HEK293 (cell line): ENCODE measurements around the gene OCLN.

ENCODE experiments used
- CTCF ChIA-PET: fragments of 350-600 bp; formaldehyde crosslinking; extraction: SDS; loops from one replicate; lab custom pipeline; 2021; ENCODE audit warnings: antibody characterized with exemption; lab: Yijun Ruan, JAX
- POLR2A ChIA-PET: fragments of 300-600 bp; formaldehyde crosslinking; extraction: SDS; loops from one replicate; lab custom pipeline; 2020; ENCODE audit warnings: antibody characterized with exemption, inconsistent platforms; lab: Yijun Ruan, JAX
- H3K27ac ChIP-seq: fragments of 200-500 bp; sonication (Bioruptor generic); 2 replicates; pipeline ENCODE4 v1.5.1; 2014; ENCODE audit warnings: low read depth, low read length, control low read depth, inconsistent platforms; ENCODE audit errors: extremely low read depth
- H3K36me3 ChIP-seq, 2 experiments: fragments of 200-500 bp in 1 of 2; sonication (Bioruptor generic) in 1 of 2; 1 replicate in 1 of 2; 2 replicates in 1 of 2; pipeline ENCODE4 v1.5.1; 2014 to 2017; ENCODE audit warnings: inconsistent platforms in 2 of 2, low read length in 2 of 2; ENCODE audit not compliant: control insufficient read depth in 2 of 2, insufficient read depth in 1 of 2
- H3K4me1 ChIP-seq: fragments of 200-500 bp; sonication (Bioruptor generic); 2 replicates; pipeline ENCODE4 v1.5.1; 2014; ENCODE audit warnings: mild to moderate bottlenecking, low read length, inconsistent platforms; ENCODE audit not compliant: control insufficient read depth, insufficient read depth
- H3K4me3 ChIP-seq: 2 replicates; pipeline ENCODE4 v1.5.1; 2011; ENCODE audit warnings: low read depth, mild to moderate bottlenecking, control low read depth, low read length, moderate library complexity
- H3K9me3 ChIP-seq: fragments of 200-500 bp; sonication (Bioruptor generic); 2 replicates; pipeline ENCODE4 v1.5.1; 2014; ENCODE audit warnings: low read depth, low read length, inconsistent platforms; ENCODE audit not compliant: control insufficient read depth, insufficient read depth
- FEZF1 ChIP-seq: fragments of 450-650 bp; formaldehyde crosslinking; IDR thresholded peaks from 2 replicates; pipeline ENCODE4 v1.5.1; 2016; ENCODE audit warnings: missing biosample characterization, missing genetic modification characterization
- GLIS1 ChIP-seq: fragments of 450-650 bp; formaldehyde crosslinking; IDR thresholded peaks from 2 replicates; pipeline ENCODE4 v1.5.1; 2016; ENCODE audit warnings: missing biosample characterization, missing genetic modification characterization
- IKZF3 ChIP-seq: fragments of 450-650 bp; IDR thresholded peaks from 2 replicates; pipeline ENCODE4 v1.5.0; 2018; ENCODE audit warnings: missing biosample characterization, mild to moderate bottlenecking, missing genetic modification characterization, moderate library complexity
- KLF10 ChIP-seq: fragments of 450-650 bp; IDR thresholded peaks from 2 replicates; pipeline ENCODE4 v1.5.1; 2018; ENCODE audit warnings: missing biosample characterization, mild to moderate bottlenecking, missing genetic modification characterization
- KLF16 ChIP-seq: fragments of 450-650 bp; formaldehyde crosslinking; IDR thresholded peaks from 2 replicates; pipeline ENCODE4 v1.5.1; 2017; ENCODE audit warnings: missing biosample characterization, missing genetic modification characterization
- SCRT1 ChIP-seq: fragments of 450-650 bp; formaldehyde crosslinking; IDR thresholded peaks from 2 replicates; pipeline ENCODE4 v1.5.1; 2016; ENCODE audit warnings: missing biosample characterization, missing genetic modification characterization, borderline replicate concordance
- SCRT2 ChIP-seq: fragments of 450-650 bp; formaldehyde crosslinking; IDR thresholded peaks from 2 replicates; pipeline ENCODE4 v1.5.1; 2016; ENCODE audit warnings: missing biosample characterization, missing genetic modification characterization
- WT1 ChIP-seq: fragments of 450-650 bp; formaldehyde crosslinking; IDR thresholded peaks from 2 replicates; pipeline ENCODE4 v1.5.1; 2016; ENCODE audit warnings: missing biosample characterization, missing genetic modification characterization
- ZFP41 ChIP-seq: fragments of 450-650 bp; formaldehyde crosslinking; IDR thresholded peaks from 2 replicates; pipeline ENCODE4 v1.5.1; 2016; ENCODE audit warnings: missing biosample characterization, missing genetic modification characterization, borderline replicate concordance
- ZNF157 ChIP-seq: fragments of 450-650 bp; formaldehyde crosslinking; IDR thresholded peaks from 2 replicates; pipeline ENCODE4 v1.5.1; 2016; ENCODE audit warnings: missing biosample characterization, missing genetic modification characterization
- ZNF23 ChIP-seq: fragments of 450-650 bp; formaldehyde crosslinking; IDR thresholded peaks from 2 replicates; pipeline ENCODE4 v1.5.1; 2016; ENCODE audit warnings: missing biosample characterization, missing genetic modification characterization, borderline replicate concordance
- ZNF24 ChIP-seq: fragments of 450-650 bp; formaldehyde crosslinking; IDR thresholded peaks from 2 replicates; pipeline ENCODE4 v1.5.1; 2016; ENCODE audit warnings: missing biosample characterization, missing genetic modification characterization
- ZNF335 ChIP-seq: fragments of 450-650 bp; formaldehyde crosslinking; conservative IDR thresholded peaks from 2 replicates; pipeline ENCODE4 v1.5.1; 2016; ENCODE audit warnings: missing biosample characterization, missing genetic modification characterization
- ZNF366 ChIP-seq: fragments of 450-650 bp; formaldehyde crosslinking; conservative IDR thresholded peaks from 2 replicates; pipeline ENCODE4 v1.5.1; 2016; ENCODE audit warnings: missing biosample characterization, missing genetic modification characterization
- ZNF416 ChIP-seq: fragments of 450-650 bp; formaldehyde crosslinking; IDR thresholded peaks from 2 replicates; pipeline ENCODE4 v1.5.1; 2016; ENCODE audit warnings: missing biosample characterization, missing genetic modification characterization
- ZNF621 ChIP-seq: fragments of 450-650 bp; formaldehyde crosslinking; IDR thresholded peaks from 2 replicates; pipeline ENCODE4 v1.5.1; 2017; ENCODE audit warnings: missing biosample characterization, missing genetic modification characterization
- ZNF645 ChIP-seq: fragments of 450-650 bp; formaldehyde crosslinking; IDR thresholded peaks from 2 replicates; pipeline ENCODE4; 2016; ENCODE audit warnings: missing biosample characterization, missing genetic modification characterization
- ZNF658 ChIP-seq: fragments of 450-650 bp; formaldehyde crosslinking; IDR thresholded peaks from 2 replicates; pipeline ENCODE4; 2016; ENCODE audit warnings: missing biosample characterization, missing genetic modification characterization
- ZNF701 ChIP-seq: fragments of 450-650 bp; formaldehyde crosslinking; IDR thresholded peaks from 2 replicates; pipeline ENCODE4 v1.5.1; 2016; ENCODE audit warnings: missing biosample characterization, missing genetic modification characterization
- ZNF791 ChIP-seq: fragments of 450-650 bp; formaldehyde crosslinking; IDR thresholded peaks from 2 replicates; pipeline ENCODE4 v1.5.1; 2016; ENCODE audit warnings: missing biosample characterization, missing genetic modification characterization
- TF ChIP-seq, protein P1 (sequence below): fragments of 450-650 bp; formaldehyde crosslinking; IDR thresholded peaks from 2 replicates; pipeline ENCODE4 v1.5.1; 2017; ENCODE audit warnings: missing biosample characterization, missing genetic modification characterization
- TF ChIP-seq, protein P2 (sequence below): fragments of 450-650 bp; formaldehyde crosslinking; IDR thresholded peaks from 2 replicates; pipeline ENCODE4 v1.5.1; 2016; ENCODE audit warnings: missing biosample characterization, missing genetic modification characterization
- TF ChIP-seq, protein P3 (sequence below): fragments of 450-650 bp; formaldehyde crosslinking; IDR thresholded peaks from 2 replicates; pipeline ENCODE4 v1.5.1; 2017; ENCODE audit warnings: missing biosample characterization, missing genetic modification characterization

OCLN gene

GRCh38 chr5:69525490-69525889 lies 32.9 kb downstream of the OCLN start:
- Histone ChIP-seq H3K4me1 (peaks cover 5% of the 10 kb centered on the region; the same call in 1 of the 2 replicates), H3K9me3 (no peaks in the 10 kb centered on the region), H3K4me3 (no peak overlapping the region), H3K27ac (no peak overlapping the region), H3K36me3 (no peaks in the 10 kb centered on the region; a peak in 1 of 3 replicates)
- TF ChIP-seq IKZF3 (tag by site-specific recombination), result 0 out of 2 replicates have a peak, but pooled peaks have one; percentile 33
- peak; percentile 84 for TF ChIP-seq FEZF1 (tag by site-specific recombination)
- TF ChIP-seq, protein P1, sequence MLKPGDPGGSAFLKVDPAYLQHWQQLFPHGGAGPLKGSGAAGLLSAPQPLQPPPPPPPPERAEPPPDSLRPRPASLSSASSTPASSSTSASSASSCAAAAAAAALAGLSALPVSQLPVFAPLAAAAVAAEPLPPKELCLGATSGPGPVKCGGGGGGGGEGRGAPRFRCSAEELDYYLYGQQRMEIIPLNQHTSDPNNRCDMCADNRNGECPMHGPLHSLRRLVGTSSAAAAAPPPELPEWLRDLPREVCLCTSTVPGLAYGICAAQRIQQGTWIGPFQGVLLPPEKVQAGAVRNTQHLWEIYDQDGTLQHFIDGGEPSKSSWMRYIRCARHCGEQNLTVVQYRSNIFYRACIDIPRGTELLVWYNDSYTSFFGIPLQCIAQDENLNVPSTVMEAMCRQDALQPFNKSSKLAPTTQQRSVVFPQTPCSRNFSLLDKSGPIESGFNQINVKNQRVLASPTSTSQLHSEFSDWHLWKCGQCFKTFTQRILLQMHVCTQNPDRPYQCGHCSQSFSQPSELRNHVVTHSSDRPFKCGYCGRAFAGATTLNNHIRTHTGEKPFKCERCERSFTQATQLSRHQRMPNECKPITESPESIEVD, result peak; percentile 61
- TF ChIP-seq ZNF24, result no peak
- ChIA-PET CTCF (no interaction called here), POLR2A (no interaction called here)

DNA sequence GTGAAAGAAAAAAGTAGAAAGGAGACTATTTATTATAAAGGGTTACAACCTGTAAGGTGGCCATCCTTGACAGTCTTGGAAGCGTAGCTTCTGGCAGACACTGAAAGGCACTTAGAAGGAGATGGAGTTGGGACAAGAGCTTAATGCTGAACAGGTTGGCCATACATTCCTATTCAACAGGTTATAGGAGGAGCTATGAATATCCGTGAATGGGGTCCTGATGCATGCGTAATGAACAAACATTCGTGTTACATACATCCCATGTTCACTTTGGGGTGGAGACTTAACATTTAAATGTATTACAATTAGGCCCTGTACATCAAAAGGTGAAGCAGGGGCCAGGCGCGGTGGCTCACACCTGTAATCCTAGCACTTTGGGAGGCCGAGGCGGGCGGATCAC lies 34.1 kb downstream of the OCLN start:
- no peak overlapping the region for H3K4me3 ChIP-seq
- no peak for TF ChIP-seq ZNF157 (tag by site-specific recombination)
- peak; percentile 53; the same call in 1 of the 2 replicates for TF ChIP-seq SCRT1 (tag by site-specific recombination)
- TF ChIP-seq, protein P2, sequence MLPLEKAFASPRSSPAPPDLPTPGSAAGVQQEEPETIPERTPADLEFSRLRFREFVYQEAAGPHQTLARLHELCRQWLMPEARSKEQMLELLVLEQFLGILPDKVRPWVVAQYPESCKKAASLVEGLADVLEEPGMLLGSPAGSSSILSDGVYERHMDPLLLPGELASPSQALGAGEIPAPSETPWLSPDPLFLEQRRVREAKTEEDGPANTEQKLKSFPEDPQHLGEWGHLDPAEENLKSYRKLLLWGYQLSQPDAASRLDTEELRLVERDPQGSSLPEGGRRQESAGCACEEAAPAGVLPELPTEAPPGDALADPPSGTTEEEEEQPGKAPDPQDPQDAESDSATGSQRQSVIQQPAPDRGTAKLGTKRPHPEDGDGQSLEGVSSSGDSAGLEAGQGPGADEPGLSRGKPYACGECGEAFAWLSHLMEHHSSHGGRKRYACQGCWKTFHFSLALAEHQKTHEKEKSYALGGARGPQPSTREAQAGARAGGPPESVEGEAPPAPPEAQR, result no peak
- TF ChIP-seq SCRT2 (tag by site-specific recombination), result peak; percentile 67
- CTCF ChIA-PET, result no interaction called here

GRCh38 chr5:69527128-69527770 lies 34.7 kb downstream of the OCLN start:
- TF ChIP-seq ZNF335 (tag by site-specific recombination), result no peak
- TF ChIP-seq ZNF791 (tag by site-specific recombination), result no peak
- no peak for TF ChIP-seq ZNF621 (tag by site-specific recombination)
- no peak for TF ChIP-seq WT1 (tag by site-specific recombination)
- ChIA-PET POLR2A (no interaction called here), CTCF (interaction anchor here (0.7 kb wide), 1 partner anchor 33 kb away, joined by 4 read pairs; no protein-coding TSS in a partner anchor)
- Histone ChIP-seq H3K9me3 (no peaks in the 10 kb centered on the region), H3K27ac (no peak overlapping the region), H3K4me3 (no peak overlapping the region), H3K4me1 (no peaks in the 10 kb centered on the region), H3K36me3 (no peaks in the 10 kb centered on the region; a peak in 1 of 3 replicates)

More for the DNA sequence above, 34.1 kb downstream of the OCLN start:
- Histone ChIP-seq H3K4me1 (0 out of 2 replicates have a peak, but pooled peaks cover 3% of the 10 kb centered on the region), H3K36me3 (no peaks in the 10 kb centered on the region; a peak in 1 of 3 replicates), H3K27ac (no peak overlapping the region), H3K9me3 (no peaks in the 10 kb centered on the region)
- POLR2A ChIA-PET, result no interaction called here

DNA sequence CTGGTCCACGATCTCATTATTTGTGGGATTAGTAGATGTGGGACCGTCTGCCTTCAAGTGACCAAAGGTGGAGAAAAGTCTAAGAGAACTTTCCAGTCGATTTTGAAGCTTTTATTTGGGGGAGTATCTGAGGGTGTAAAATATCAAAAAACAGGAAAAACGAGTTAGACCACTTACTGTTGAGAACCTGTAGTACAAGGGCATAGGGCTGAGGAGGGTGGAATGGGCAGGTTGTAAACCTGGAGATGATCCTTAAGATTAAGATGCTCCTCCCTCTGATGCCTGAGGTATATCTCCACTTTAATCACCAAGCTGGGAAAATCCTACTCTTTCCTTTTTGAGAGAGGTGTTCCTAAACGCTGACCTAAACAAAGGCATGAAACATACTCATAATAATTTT lies 35.4 kb downstream of the OCLN start:
- no peaks in the 10 kb centered on the region; a peak in 1 of 3 replicates for H3K36me3 ChIP-seq
- no peaks in the 10 kb centered on the region for H3K4me1 ChIP-seq
- no peaks in the 10 kb centered on the region for H3K9me3 ChIP-seq
- ChIA-PET CTCF (interaction anchor here (0.7 kb wide), 1 partner anchor 34 kb away, joined by 4 read pairs; no protein-coding TSS in a partner anchor), POLR2A (no interaction called here)
- H3K27ac ChIP-seq, result no peak overlapping the region
- no peak overlapping the region for H3K4me3 ChIP-seq
- no peak for TF ChIP-seq KLF10 (tag by site-specific recombination)
- TF ChIP-seq ZNF645 (tag by site-specific recombination), result no peak
- no peak for TF ChIP-seq ZNF335 (tag by site-specific recombination)
- TF ChIP-seq ZNF366, result no peak
- TF ChIP-seq ZNF701 (tag by site-specific recombination), result no peak
- no peak for TF ChIP-seq ZNF658 (tag by site-specific recombination)
- no peak for TF ChIP-seq KLF16 (tag by site-specific recombination)
- no peak for TF ChIP-seq ZNF416 (tag by site-specific recombination)
- TF ChIP-seq ZFP41 (tag by site-specific recombination), result no peak
- no peak for TF ChIP-seq GLIS1 (tag by site-specific recombination)
- TF ChIP-seq, protein P3, sequence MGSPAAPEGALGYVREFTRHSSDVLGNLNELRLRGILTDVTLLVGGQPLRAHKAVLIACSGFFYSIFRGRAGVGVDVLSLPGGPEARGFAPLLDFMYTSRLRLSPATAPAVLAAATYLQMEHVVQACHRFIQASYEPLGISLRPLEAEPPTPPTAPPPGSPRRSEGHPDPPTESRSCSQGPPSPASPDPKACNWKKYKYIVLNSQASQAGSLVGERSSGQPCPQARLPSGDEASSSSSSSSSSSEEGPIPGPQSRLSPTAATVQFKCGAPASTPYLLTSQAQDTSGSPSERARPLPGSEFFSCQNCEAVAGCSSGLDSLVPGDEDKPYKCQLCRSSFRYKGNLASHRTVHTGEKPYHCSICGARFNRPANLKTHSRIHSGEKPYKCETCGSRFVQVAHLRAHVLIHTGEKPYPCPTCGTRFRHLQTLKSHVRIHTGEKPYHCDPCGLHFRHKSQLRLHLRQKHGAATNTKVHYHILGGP, result no peak
- no peak for TF ChIP-seq ZNF23
